HG03095 (cell line): Measurements from ENCODE around the gene GFRA1.
"Not testable (repeated sequence)": the region's sequence is repeated elsewhere in the genome, so short reads cannot be mapped to it uniquely, and the experiment has no call there.

Source experiments
- ATAC-seq: cut with Tn5 transposase; IDR thresholded peaks from one replicate; pipeline ENCODE4 v1.9.1; 2021; ENCODE audit warnings: moderate library complexity; ENCODE audit not compliant: unreplicated experiment

The GFRA1 gene

GRCh38 chr10:116043861-116044260, 229.1 kb downstream of the GFRA1 start:
- no peak for ATAC-seq

DNA sequence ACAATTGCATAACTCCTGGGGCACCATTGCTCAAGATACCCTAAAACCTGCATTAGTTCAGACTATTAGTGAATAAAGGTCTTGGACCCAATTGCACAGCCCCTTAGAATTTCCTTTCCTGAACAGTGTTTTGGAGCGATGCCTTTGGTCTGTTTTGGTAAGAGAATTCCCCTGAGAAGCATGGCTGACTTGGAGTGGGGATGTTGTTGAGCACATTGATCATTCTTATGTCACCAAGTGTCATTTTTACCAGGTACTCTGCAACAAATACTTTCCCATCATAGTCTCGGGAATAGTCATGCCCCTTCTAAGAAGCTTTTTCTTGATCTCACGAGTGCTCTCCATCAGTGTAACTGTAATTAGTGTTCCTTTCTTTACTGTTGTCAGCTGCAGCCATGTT, 229.7 kb downstream of the GFRA1 start:
- ATAC-seq, result no peak

- ATAC-seq, result no peak
Measured at GRCh38 chr10:116041948-116042347, 231.1 kb downstream of the GFRA1 start.

DNA sequence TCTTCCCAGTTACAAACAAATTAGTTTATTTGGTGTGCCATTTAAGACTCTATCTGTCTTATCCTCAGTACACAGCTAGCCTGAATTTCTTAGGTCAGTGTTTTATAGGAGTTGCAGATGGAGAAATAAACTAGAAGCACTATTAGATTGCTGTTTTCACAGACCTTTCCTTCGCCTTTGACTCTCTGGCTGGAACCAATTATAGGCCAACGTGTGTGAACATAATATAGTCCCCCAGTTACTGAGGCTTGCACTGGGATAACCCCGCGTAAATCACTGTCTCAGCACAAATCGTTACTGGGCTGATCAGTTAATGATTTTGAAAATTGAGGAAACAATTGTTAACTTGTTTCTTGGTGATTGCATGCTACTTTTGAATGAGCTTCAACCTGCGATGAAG, 233.4 kb downstream of the GFRA1 start:
- ATAC-seq, result no peak

DNA sequence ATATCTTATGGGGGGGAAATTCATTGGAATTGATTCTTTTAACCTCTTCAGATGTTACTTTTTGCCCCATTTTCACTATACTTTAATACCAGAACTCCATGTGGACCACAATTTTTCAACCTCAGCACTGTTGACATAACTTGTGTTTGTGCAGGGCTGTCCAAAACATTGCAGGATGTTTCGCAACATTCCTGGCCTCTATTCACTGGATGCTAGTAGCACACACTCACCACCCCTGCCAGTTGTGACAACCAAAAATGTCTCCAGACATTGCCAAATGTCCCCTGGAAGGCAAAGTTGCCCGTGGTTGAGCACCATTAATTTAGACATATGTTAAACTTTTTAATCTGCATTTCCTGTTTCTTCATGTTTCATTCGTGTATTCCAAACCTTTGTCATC, 234.7 kb downstream of the GFRA1 start:
- no peak for ATAC-seq

DNA sequence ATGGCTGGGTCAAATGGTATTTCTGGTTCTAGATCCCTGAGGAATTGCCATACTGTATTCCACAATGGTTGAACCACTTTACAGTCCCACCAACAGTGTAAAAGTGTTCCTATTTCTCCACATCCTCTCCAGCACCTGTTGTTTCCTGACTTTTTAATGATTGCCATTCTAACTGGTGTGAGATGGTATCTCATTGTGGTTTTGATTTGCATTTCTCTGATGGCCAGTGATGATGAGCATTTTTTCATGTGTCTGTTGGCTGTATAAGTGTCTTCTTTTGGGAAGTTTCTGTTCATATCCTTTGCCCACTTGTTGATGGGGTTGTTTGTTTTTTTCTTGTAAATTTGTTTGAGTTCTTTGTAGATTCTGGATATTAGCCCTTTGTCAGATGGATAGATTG, 237.6 kb downstream of the GFRA1 start:
- not testable (repeated sequence) for ATAC-seq

DNA sequence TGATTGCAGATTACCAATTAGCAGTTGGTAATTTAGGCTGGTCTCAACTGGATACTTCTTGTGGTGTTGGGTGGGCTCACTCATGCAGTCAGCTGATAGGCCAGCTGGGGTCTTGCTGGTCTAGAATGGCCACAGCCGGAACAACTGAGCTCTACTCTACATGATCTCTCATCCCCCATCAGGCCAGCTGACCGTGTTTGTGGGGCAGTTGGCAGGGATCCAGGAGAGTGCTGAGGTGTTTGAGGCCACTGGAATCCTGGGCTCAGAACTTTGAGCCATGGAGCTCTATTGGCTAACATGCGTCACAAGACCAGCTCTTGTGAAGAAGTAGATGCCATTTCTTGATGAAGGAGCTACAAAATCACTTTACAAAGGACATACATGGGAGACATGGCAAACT, 242.4 kb downstream of the GFRA1 start:
- no peak for ATAC-seq

- ATAC-seq, result no peak
Measured at GRCh38 chr10:116029826-116030225, 243.2 kb downstream of the GFRA1 start.

- no peak for ATAC-seq
Measured at GRCh38 chr10:116027355-116027754, 245.7 kb downstream of the GFRA1 start.

DNA sequence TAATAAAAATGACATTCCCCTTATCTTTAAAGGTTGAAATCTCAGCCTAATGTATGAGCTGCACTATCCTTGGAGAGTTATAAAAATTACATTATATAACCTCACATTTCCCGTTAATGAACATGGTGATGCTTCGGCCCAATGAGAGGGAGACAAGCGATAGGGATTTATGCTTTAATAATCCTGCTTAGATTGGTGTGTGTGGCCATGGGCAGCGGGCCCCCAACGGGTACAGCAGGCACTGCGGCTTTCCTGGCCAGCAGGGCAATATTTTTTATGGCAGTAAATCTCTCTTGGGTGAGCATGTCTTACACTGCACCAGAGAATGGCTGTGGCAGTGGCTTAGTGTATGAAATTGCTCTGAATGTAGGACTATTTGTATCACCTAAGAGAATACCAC, 246.3 kb downstream of the GFRA1 start:
- no peak for ATAC-seq

DNA sequence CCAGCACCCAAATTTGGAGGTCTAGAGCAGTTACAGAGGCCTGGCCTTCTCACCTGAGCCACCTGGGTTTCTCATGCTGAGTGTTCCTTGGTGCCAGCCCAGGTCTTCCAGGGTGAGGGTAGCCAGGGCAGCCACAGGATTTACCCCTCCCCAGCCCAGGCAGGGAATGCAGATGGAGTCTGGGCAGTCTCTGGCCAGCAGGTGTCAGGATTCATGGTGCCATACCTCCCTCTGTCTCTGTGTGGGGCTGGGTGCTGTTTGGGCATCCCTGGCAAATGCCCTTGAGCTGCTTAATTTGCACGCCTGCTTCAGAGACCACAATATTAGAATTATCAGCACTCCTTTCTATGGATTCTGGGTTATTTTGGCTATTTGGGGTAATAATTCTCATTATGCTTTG, 246.7 kb downstream of the GFRA1 start:
- no peak for ATAC-seq

- ATAC-seq, result no peak
Measured at GRCh38 chr10:116024271-116024878, 248.6 kb downstream of the GFRA1 start.

GRCh38 chr10:116017405-116017804, 255.6 kb downstream of the GFRA1 start:
- ATAC-seq, result no peak

DNA sequence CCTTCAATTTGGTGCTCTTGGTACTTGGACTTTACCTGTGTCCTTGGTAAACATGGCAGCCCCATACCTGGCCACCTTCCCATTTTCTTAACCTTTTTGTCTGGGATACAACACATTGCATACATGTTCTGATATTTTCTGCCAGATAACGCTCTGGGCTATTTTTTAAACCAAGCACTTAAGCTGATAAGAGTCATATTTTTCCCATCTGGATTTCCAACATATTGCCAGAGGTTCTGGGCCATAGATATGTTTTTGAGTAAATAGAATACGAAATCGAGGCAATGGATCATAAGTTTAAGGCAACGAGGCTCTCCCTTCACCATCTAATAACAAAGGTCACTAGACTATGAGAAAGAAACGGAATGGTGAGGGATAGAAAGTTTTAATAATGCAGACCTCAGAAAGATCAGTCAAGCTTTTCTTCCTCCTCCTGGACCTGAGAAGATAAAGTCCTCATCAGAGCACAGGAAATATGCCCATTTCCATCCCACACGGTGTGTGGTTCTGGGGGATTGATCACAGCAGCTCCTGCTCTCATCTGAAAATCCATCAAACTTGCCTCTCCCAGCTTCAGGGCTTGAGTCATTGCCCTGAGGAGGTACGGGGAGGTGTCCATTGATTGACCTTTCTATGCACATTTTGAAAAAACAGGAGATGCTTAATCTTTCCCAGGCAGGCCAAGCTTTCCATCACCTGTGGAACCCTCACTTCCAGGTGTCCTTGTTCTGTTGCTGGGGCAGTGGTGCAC, 257.2 kb downstream of the GFRA1 start:
- no peak for ATAC-seq

DNA sequence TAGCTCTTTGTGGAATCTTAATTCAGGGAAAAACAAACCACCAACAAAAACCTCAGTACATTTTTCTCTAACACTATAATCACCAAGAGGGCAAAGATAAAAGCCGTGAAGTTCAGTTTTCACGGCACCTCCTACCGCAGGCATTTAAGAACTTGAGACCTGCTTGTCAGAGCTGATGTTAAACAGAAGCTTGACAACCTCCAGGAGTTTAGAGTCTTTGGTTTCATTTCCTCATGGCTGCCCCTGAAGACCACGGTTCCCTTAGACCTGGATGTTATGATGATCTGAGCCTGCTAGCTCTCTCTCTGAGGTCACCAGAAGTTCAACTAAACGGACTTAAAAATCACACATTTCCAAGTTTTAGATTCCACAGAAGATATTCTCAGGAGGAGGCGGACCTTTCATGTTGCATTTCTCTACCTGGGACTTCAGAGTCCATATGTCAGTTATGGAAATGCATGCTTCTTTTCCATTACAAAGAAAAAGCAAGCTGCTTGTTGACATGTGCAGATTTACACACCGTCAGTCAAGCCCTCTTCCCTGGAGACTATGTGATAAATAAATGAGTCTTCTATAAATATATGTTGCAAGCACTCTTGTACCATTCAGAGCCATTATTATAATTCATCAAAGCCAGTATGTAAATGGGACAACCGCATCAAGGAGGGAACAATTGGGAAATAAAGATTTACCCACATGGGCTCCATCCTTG, 258.0 kb downstream of the GFRA1 start:
- ATAC-seq, result no peak

DNA sequence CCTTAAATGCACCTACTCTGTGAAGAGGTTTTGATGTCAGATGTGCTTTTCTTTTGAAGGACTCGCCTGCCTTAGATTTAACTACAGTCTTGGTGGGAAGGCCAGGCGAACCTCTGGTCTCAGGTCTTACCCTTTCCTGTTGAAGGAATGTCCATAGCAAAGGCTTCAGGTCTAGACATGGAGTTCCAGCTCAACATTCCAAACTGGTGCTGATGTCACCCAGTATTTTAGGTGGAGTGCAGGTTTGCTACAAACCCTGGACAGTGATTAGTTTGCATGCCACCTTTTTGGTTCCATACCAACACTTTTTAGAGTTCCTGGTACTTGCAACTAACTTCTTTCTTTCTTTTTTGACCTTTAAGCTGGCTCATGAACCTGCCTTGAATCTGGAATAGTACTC, 258.7 kb downstream of the GFRA1 start:
- no peak for ATAC-seq

DNA sequence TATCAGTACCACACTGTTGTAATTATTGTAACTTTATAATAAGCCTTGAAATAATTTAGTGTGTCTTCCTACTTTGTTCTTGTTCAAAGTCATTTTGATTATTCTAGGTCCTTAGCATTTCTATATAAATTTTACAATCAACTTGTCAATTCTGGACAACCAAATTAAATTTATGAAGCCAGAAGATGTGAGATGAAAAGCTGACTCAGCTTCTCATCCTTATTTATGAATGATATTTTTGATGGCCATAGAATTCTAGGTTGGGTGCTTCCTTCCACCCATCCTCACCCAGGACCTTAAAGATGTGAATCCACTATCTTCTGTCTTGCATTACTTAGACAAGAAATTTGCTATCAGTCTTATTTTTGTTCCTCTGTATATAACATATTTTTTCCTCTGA, 261.1 kb downstream of the GFRA1 start:
- ATAC-seq, result no peak

GRCh38 chr10:116007256-116007891, 265.6 kb downstream of the GFRA1 start:
- no peak for ATAC-seq
